H9 (cell line): ENCODE data around the gene PLA2G2F. TPM values are rescaled to one million over a fixed set of nuclear protein-coding genes. Genes with fewer than 3 reads are reported as not detected.

ENCODE experiments used
- DNase-seq: peaks from one replicate; pipeline ENCODE4 v3.0.0-alpha.2; 2017
- H2AFZ ChIP-seq: one replicate; pipeline ENCODE4 v1.6.1; 2013; ENCODE audit warnings: mild to moderate bottlenecking, low read length, control low read depth, moderate library complexity
- H2AK5ac ChIP-seq: 2 replicates; pipeline ENCODE4 v1.6.1; 2013; ENCODE audit warnings: low read length, control low read depth, mixed read lengths; ENCODE audit not compliant: insufficient read length
- H2BK120ac ChIP-seq: one replicate; pipeline ENCODE4 v1.6.1; 2013; ENCODE audit warnings: low read depth, mild to moderate bottlenecking, low read length, control low read depth, inconsistent platforms; ENCODE audit not compliant: poor library complexity, severe bottlenecking
- H2BK12ac ChIP-seq: 2 replicates; pipeline ENCODE4 v1.6.1; 2013; ENCODE audit warnings: low read length, control low read depth, mixed read lengths, low read depth; ENCODE audit not compliant: insufficient read length
- H2BK15ac ChIP-seq: 2 replicates; pipeline ENCODE4 v1.6.1; 2013; ENCODE audit warnings: low read depth, low read length, control low read depth
- H2BK20ac ChIP-seq: one replicate; pipeline ENCODE4 v1.6.1; 2013; ENCODE audit warnings: low read depth, mild to moderate bottlenecking, low read length, control low read depth, inconsistent platforms; ENCODE audit not compliant: poor library complexity, severe bottlenecking
- H2BK5ac ChIP-seq: 2 replicates; pipeline ENCODE4 v1.6.1; 2013; ENCODE audit warnings: low read length, control low read depth, mixed read lengths; ENCODE audit not compliant: insufficient read length
- H3K14ac ChIP-seq: 2 replicates; pipeline ENCODE4 v1.6.1; 2013; ENCODE audit warnings: low read length, control low read depth; ENCODE audit not compliant: insufficient read depth
- H3K18ac ChIP-seq: 2 replicates; pipeline ENCODE4 v1.6.1; 2013; ENCODE audit warnings: low read depth, mild to moderate bottlenecking, mixed read lengths, low read length, control low read depth; ENCODE audit not compliant: insufficient read length
- H3K23ac ChIP-seq: 2 replicates; pipeline ENCODE4 v1.6.1; 2013; ENCODE audit warnings: low read length, control low read depth, mixed read lengths, low read depth; ENCODE audit not compliant: insufficient read length
- H3K23me2 ChIP-seq: 2 replicates; pipeline ENCODE4 v1.6.1; 2013; ENCODE audit warnings: low read depth, mild to moderate bottlenecking, mixed read lengths, low read length, control low read depth; ENCODE audit not compliant: insufficient read length, poor library complexity, severe bottlenecking
- H3K27ac ChIP-seq: 2 replicates; pipeline ENCODE4 v1.5.1; 2013; ENCODE audit warnings: low read length, control low read depth, mixed read lengths, low read depth; ENCODE audit not compliant: insufficient read length
- H3K27me3 ChIP-seq: 2 replicates; pipeline ENCODE4 v1.6.1; 2013; ENCODE audit warnings: low read length, control low read depth, inconsistent platforms; ENCODE audit not compliant: insufficient read depth
- H3K4ac ChIP-seq: 2 replicates; pipeline ENCODE4 v1.6.1; 2013; ENCODE audit warnings: low read depth, mild to moderate bottlenecking, control low read depth, inconsistent platforms, low read length, moderate library complexity
- H3K4me1 ChIP-seq: 2 replicates; pipeline ENCODE4 v1.6.1; 2013; ENCODE audit warnings: low read length, control low read depth, inconsistent platforms; ENCODE audit not compliant: insufficient read depth
- H3K4me2 ChIP-seq: 2 replicates; pipeline ENCODE4 v1.6.1; 2013; ENCODE audit warnings: low read length, control low read depth, mixed read lengths; ENCODE audit not compliant: insufficient read length, insufficient read depth
- H3K56ac ChIP-seq: 2 replicates; pipeline ENCODE4 v1.6.1; 2013; ENCODE audit warnings: low read depth, mild to moderate bottlenecking, mixed read lengths, low read length, control low read depth; ENCODE audit not compliant: insufficient read length
- H3K79me1 ChIP-seq: 2 replicates; pipeline ENCODE4 v1.6.1; 2013; ENCODE audit warnings: low read depth, mild to moderate bottlenecking, moderate library complexity, low read length, control low read depth, inconsistent platforms; ENCODE audit not compliant: insufficient read depth, poor library complexity, severe bottlenecking
- H3K79me2 ChIP-seq: 2 replicates; pipeline ENCODE4 v1.6.1; 2013; ENCODE audit warnings: low read length, control low read depth, inconsistent platforms; ENCODE audit not compliant: insufficient read depth
- H3K9ac ChIP-seq: 2 replicates; pipeline ENCODE4 v1.6.1; 2013; ENCODE audit warnings: low read length, control low read depth, mixed read lengths; ENCODE audit not compliant: insufficient read length; ENCODE audit errors: extremely low read depth
- H3K9me3 ChIP-seq: one replicate; pipeline ENCODE4 v1.6.1; 2013; ENCODE audit warnings: low read depth, low read length, inconsistent platforms; ENCODE audit not compliant: control insufficient read depth
- H3T11ph ChIP-seq: one replicate; pipeline ENCODE4 v1.6.1; 2013; ENCODE audit warnings: mild to moderate bottlenecking, low read length, control low read depth, inconsistent platforms
- H4K20me1 ChIP-seq: one replicate; pipeline ENCODE4 v1.6.1; 2013; ENCODE audit not compliant: control insufficient read depth, insufficient read length, insufficient read depth
- H4K5ac ChIP-seq: 2 replicates; pipeline ENCODE4 v1.6.1; 2013; ENCODE audit warnings: low read depth, mild to moderate bottlenecking, mixed read lengths, low read length, control low read depth; ENCODE audit not compliant: insufficient read length
- H4K8ac ChIP-seq: replicated peaks from 2 replicates; pipeline ENCODE4 v1.6.1; 2013; ENCODE audit warnings: low read length, control low read depth, mixed read lengths, low read depth; ENCODE audit not compliant: insufficient read length
- H4K91ac ChIP-seq: 2 replicates; pipeline ENCODE4 v1.6.1; 2013; ENCODE audit warnings: low read depth, mild to moderate bottlenecking, moderate library complexity, mixed read lengths, low read length, control low read depth; ENCODE audit not compliant: insufficient read length
- H3K27ac Mint-ChIP-seq, 3 experiments: 2 replicates in 2 of 3; 3 replicates in 1 of 3; pipeline ENCODE4 v1.8.0; 2020 to 2021; ENCODE audit warnings: mixed read lengths in 3 of 3, mild to moderate bottlenecking in 1 of 3, moderate library complexity in 1 of 3
- H3K27me3 Mint-ChIP-seq: 2 replicates; pipeline ENCODE4 v1.8.0; 2021; ENCODE audit warnings: low read depth, mild to moderate bottlenecking, moderate library complexity, mixed read lengths
- H3K36me3 Mint-ChIP-seq, 3 experiments: 2 replicates in 2 of 3; 3 replicates in 1 of 3; pipeline ENCODE4 v1.8.0; 2020 to 2021; ENCODE audit warnings: low read depth in 3 of 3, mixed read lengths in 3 of 3; ENCODE audit not compliant: insufficient read depth in 1 of 3
- H3K4me1 Mint-ChIP-seq, 2 experiments: 2 replicates each; pipeline ENCODE4 v1.8.0; 2020; ENCODE audit warnings: mixed read lengths in 2 of 2
- H3K4me3 Mint-ChIP-seq, 2 experiments: 2 replicates in 1 of 2; 3 replicates in 1 of 2; pipeline ENCODE4 v1.8.0; 2020 to 2021; ENCODE audit warnings: mild to moderate bottlenecking in 2 of 2, mixed read lengths in 2 of 2, moderate library complexity in 1 of 2
- H3K9me3 Mint-ChIP-seq, 2 experiments: 2 replicates in 1 of 2; 3 replicates in 1 of 2; pipeline ENCODE4 v1.8.0; 2020; ENCODE audit warnings: mild to moderate bottlenecking in 2 of 2, mixed read lengths in 2 of 2, moderate library complexity in 1 of 2
- WGBS: extraction: QIAGEN DNeasy Blood & Tissue Kit; methylation state at CpG from one replicate; pipeline ENCODE4 v1.1.7; 2013; ENCODE audit warnings: missing lambda C conversion rate, low lambda C conversion rate, mixed read lengths; ENCODE audit not compliant: insufficient read length; ENCODE audit errors: extremely low coverage; 5-methylcytosine and 5-hydroxymethylcytosine counted together
- total RNA-seq: library from RNA; stranded (reverse); gene quantifications from 2 replicates; pipeline ENCODE4 v1.2.1, GENCODE V29; 2021
- TF ChIP-seq, protein P1 (sequence below): fragments of 200-600 bp; sonication (generic); conservative IDR thresholded peaks from 3 replicates; pipeline ENCODE4 v1.8.0; 2021; ENCODE audit warnings: antibody characterized with exemption, mild to moderate bottlenecking

The PLA2G2F gene
- total RNA-seq, 1 experiment from 2014 or later, result not detected

DNA sequence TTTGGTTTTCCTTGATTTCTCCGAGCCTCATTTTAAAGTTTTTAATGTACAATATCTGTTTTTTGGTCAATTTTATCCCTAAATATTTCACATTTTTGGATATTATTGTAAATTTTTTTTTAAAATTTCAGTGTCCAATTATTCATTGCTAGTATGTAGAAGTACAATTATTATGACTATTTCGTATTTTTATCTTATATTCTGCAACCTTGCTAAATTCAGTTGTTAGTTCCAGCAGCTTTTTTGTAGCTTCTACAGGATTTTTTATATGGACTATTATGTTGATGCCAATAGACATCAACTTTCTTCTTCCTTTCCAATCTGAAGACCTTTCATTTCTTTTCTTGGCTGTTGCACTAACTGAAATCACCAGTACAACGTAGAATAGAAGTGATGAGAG is 4.1 kb upstream of the PLA2G2F start:
- Histone ChIP-seq H3K27me3 (no peaks in the 10 kb centered on the region), H2BK5ac (no peak overlapping the region), H3K4me2 (no peak overlapping the region), H4K5ac (no peak overlapping the region), H3K4ac (no peak overlapping the region), H2BK15ac (no peak overlapping the region), H3K9me3 (no peaks in the 10 kb centered on the region), H2AK5ac (no peak overlapping the region), H3K79me2 (no peaks in the 10 kb centered on the region), H3K9ac (no peak overlapping the region), H3K18ac (no peak overlapping the region), H3K79me1 (no peaks in the 10 kb centered on the region), H3K27ac (no peak overlapping the region), H3K14ac (no peak overlapping the region), H3K23me2 (no peaks in the 10 kb centered on the region), H2BK120ac (no peak overlapping the region), H3T11ph (no peak overlapping the region), H3K56ac (no peak overlapping the region), H2AFZ (no peak overlapping the region), H4K8ac (no peak overlapping the region), H3K4me1 (no peaks in the 10 kb centered on the region), H2BK20ac (no peak overlapping the region), H3K23ac (no peak overlapping the region), H4K20me1 (no peaks in the 10 kb centered on the region), H4K91ac (no peak overlapping the region), H2BK12ac (no peak overlapping the region)
- H3K27ac Mint-ChIP-seq, result no peak overlapping the region
- TF ChIP-seq, protein P1, sequence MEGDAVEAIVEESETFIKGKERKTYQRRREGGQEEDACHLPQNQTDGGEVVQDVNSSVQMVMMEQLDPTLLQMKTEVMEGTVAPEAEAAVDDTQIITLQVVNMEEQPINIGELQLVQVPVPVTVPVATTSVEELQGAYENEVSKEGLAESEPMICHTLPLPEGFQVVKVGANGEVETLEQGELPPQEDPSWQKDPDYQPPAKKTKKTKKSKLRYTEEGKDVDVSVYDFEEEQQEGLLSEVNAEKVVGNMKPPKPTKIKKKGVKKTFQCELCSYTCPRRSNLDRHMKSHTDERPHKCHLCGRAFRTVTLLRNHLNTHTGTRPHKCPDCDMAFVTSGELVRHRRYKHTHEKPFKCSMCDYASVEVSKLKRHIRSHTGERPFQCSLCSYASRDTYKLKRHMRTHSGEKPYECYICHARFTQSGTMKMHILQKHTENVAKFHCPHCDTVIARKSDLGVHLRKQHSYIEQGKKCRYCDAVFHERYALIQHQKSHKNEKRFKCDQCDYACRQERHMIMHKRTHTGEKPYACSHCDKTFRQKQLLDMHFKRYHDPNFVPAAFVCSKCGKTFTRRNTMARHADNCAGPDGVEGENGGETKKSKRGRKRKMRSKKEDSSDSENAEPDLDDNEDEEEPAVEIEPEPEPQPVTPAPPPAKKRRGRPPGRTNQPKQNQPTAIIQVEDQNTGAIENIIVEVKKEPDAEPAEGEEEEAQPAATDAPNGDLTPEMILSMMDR, result no peak
- H3K36me3 Mint-ChIP-seq, result no peaks in the 10 kb centered on the region
- H3K4me1 Mint-ChIP-seq, result no peaks in the 10 kb centered on the region
- DNase-seq, result no peak
- WGBS, result no CpG with 5 or more reads among the region's 3 CpGs
- no peak overlapping the region for H3K4me3 Mint-ChIP-seq
- H3K9me3 Mint-ChIP-seq, result peaks cover 3 to 4% of the 10 kb centered on the region in 2 experiments; a peak in 2 of 5 replicates
- H3K27me3 Mint-ChIP-seq, result peaks cover 3% of the 10 kb centered on the region; the same call in 1 of the 2 replicates
